ENCODE results near the gene ADO. TPM values are rescaled to one million over a fixed set of nuclear protein-coding genes. Genes with fewer than 3 reads are reported as not detected.

ADO gene
- total and polyA plus RNA-seq, 2 donors (not counting 3 experiments of a cell fraction or from before 2014, with no cell fraction given) = 6.5 to 14.5 TPM

- no TSS peak for BruUV-seq (replicated peaks)
- dilution Hi-C loops (cut with MboI; ENCODE audit: extremely low pct_ligation_motif_present, low sequenced_read_pairs) = no loop called here
- no peak overlapping the region for H3K9ac ChIP-seq (replicated peaks; ENCODE audit: extremely low read depth, insufficient read depth, low read length)
Measured at GRCh38 chr10:62815381-62816075, 11.0 kb downstream of the ADO start.

DNA sequence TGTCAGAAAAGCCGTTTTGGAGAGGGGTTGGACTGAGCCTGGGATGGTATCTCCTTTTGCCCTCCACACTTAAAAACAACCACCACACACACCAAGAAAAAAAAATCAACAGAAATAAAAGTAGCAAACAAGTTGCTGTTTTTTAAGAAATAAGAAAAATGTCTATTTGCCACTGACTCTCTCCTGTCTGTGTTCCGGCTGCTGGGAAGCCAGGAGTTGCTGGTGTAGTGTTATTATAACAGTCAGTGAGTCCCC is 11.5 kb downstream of the ADO start:
- Histone ChIP-seq H3K36me3 (ENCODE audit: control insufficient read depth in 2 of 2, extremely low read depth in 1 of 2, insufficient read depth in 2 of 2, low read length in 2 of 2) (no peaks in the 10 kb centered on the region), H3K79me2 (ENCODE audit: control insufficient read depth, insufficient read depth, low read length) (no peaks in the 10 kb centered on the region), H3K9me3 (replicated peaks; ENCODE audit: control insufficient read depth, insufficient read depth, low read length) (no peaks in the 10 kb centered on the region), H3K4me1 (ENCODE audit: control insufficient read depth, extremely low read depth, insufficient read depth, low read length) (peaks cover 24% of the 10 kb centered on the region), H3K9ac (replicated peaks; ENCODE audit: extremely low read depth, insufficient read depth, low read length) (no peak overlapping the region), H2AFZ (ENCODE audit: low read depth, low read length) (no peak overlapping the region), H3K9me1 (replicated peaks; ENCODE audit: control insufficient read depth, extremely low read depth, insufficient read depth, low read length) (no peaks in the 10 kb centered on the region), H3K4me3 (replicated peaks in 1 of 3; ENCODE audit: insufficient read depth in 1 of 3, low read depth in 1 of 3, low read length in 3 of 3) (peak overlapping the region; percentile 45 to 91 (median 51)), H4K20me1 (replicated peaks; ENCODE audit: control insufficient read depth, extremely low read depth, insufficient read depth, low read length) (no peaks in the 10 kb centered on the region), H3K27me3 (ENCODE audit: control insufficient read depth in 2 of 2, insufficient read depth in 2 of 2, low read length in 2 of 2) (peaks cover 47 to 55% of the 10 kb centered on the region in 2 experiments), H3K27ac (ENCODE audit: insufficient read depth, low read depth, low read length) (no peak overlapping the region), H3K4me2 (ENCODE audit: insufficient read depth, low read length) (peak overlapping the region; percentile 97)
- intact Hi-C loops (cut with micrococcal nuclease) (loop anchor here (1.0 to 5.0 kb wide), 9 partner anchors 12 to 1999 kb away; partner anchors contain the start of genes ADO, NRBF2, RHOBTB1 and RTKN2), dilution Hi-C loops (cut with MboI; ENCODE audit: extremely low pct_ligation_motif_present, low sequenced_read_pairs) (no loop called here)
- CTCF ChIA-PET = interaction anchor here (1.1 to 9.9 kb wide), 6 partner anchors 8 to 342 kb away, joined by 3 to 232 read pairs (median 11); partner anchors contain the start of gene ADO
- FAIRE-seq (no peak), DNase-seq (ENCODE audit: low read depth, low spot score) (no peak)
- TF ChIP-seq, protein P1, sequence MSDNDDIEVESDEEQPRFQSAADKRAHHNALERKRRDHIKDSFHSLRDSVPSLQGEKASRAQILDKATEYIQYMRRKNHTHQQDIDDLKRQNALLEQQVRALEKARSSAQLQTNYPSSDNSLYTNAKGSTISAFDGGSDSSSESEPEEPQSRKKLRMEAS (IDR thresholded peaks at IDR 0.05; ENCODE audit: insufficient read depth, insufficient read length) = no peak
- TF ChIP-seq FOS (IDR thresholded peaks at IDR 0.05; ENCODE audit: borderline replicate concordance, insufficient read depth, low read length) = no peak
- TF ChIP-seq EZH2 (IDR thresholded peaks at IDR 0.05; ENCODE audit: borderline replicate concordance, low read depth, low read length, severe bottlenecking) = no peak
- no peak for TF ChIP-seq POLR2AphosphoS5 (IDR thresholded peaks at IDR 0.05; ENCODE audit: insufficient read depth, low read depth, low read length)
- no peak for TF ChIP-seq JUN (IDR thresholded peaks at IDR 0.05; ENCODE audit: borderline replicate concordance, insufficient read depth, insufficient read length, low read depth)
- no peak for TF ChIP-seq GATA2 (IDR thresholded peaks at IDR 0.05; ENCODE audit: insufficient read depth, insufficient read length, low read depth, low read length)
- TF ChIP-seq MYC (IDR thresholded peaks at IDR 0.05; ENCODE audit: low read depth, low read length) = no peak
- TF ChIP-seq POLR2A (IDR thresholded peaks at IDR 0.05; ENCODE audit: low read depth, low read length) = no peak
- TF ChIP-seq, protein P2, sequence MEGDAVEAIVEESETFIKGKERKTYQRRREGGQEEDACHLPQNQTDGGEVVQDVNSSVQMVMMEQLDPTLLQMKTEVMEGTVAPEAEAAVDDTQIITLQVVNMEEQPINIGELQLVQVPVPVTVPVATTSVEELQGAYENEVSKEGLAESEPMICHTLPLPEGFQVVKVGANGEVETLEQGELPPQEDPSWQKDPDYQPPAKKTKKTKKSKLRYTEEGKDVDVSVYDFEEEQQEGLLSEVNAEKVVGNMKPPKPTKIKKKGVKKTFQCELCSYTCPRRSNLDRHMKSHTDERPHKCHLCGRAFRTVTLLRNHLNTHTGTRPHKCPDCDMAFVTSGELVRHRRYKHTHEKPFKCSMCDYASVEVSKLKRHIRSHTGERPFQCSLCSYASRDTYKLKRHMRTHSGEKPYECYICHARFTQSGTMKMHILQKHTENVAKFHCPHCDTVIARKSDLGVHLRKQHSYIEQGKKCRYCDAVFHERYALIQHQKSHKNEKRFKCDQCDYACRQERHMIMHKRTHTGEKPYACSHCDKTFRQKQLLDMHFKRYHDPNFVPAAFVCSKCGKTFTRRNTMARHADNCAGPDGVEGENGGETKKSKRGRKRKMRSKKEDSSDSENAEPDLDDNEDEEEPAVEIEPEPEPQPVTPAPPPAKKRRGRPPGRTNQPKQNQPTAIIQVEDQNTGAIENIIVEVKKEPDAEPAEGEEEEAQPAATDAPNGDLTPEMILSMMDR (IDR thresholded peaks at IDR 0.05; ENCODE audit: extremely low read depth in 1 of 2, insufficient read depth in 1 of 2, low read depth in 1 of 2, low read length in 2 of 2) = no peak
- TSS peak; percentile 78 for BruUV-seq (replicated peaks)
- POLR2A ChIA-PET = no interaction called here

More at GRCh38 chr10:62815381-62816075, 11.0 kb downstream of the ADO start:
- no peaks in the 10 kb centered on the region for H3K9me1 ChIP-seq (replicated peaks; ENCODE audit: control insufficient read depth, extremely low read depth, insufficient read depth, low read length)
- H3K4me3 ChIP-seq (replicated peaks in 1 of 3; ENCODE audit: insufficient read depth in 1 of 3, low read depth in 1 of 3, low read length in 3 of 3) = peak overlapping the region in 2 of 3 experiments; percentile 6 to 91
- intact Hi-C loops (cut with micrococcal nuclease) = loop anchor here (1.0 to 5.0 kb wide), 9 partner anchors 11 to 1998 kb away; partner anchors contain the start of genes ADO, NRBF2, RHOBTB1 and RTKN2
- no peak overlapping the region for H3K27ac ChIP-seq (ENCODE audit: insufficient read depth, low read depth, low read length)
- no peaks in the 10 kb centered on the region for H3K79me2 ChIP-seq (ENCODE audit: control insufficient read depth, insufficient read depth, low read length)
- ChIA-PET CTCF (interaction anchor here (0.6 to 9.9 kb wide), 6 partner anchors 8 to 222 kb away, joined by 3 to 232 read pairs (median 6); partner anchors contain the start of gene ADO), POLR2A (no interaction called here)
- no peaks in the 10 kb centered on the region for H3K9me3 ChIP-seq (replicated peaks; ENCODE audit: control insufficient read depth, insufficient read depth, low read length)
- TF ChIP-seq GATA2 (IDR thresholded peaks at IDR 0.05; ENCODE audit: insufficient read depth, insufficient read length, low read depth, low read length) (no peak), EZH2 (IDR thresholded peaks at IDR 0.05; ENCODE audit: borderline replicate concordance, low read depth, low read length, severe bottlenecking) (peak; percentile 91), POLR2A (IDR thresholded peaks at IDR 0.05; ENCODE audit: low read depth, low read length) (no peak)
- DNase-seq (ENCODE audit: low read depth, low spot score) (peak; percentile 15), FAIRE-seq (no peak)
- H4K20me1 ChIP-seq (replicated peaks; ENCODE audit: control insufficient read depth, extremely low read depth, insufficient read depth, low read length) = no peaks in the 10 kb centered on the region
- H3K4me2 ChIP-seq (ENCODE audit: insufficient read depth, low read length) = peak overlapping the region; percentile 97
- H2AFZ ChIP-seq (ENCODE audit: low read depth, low read length) = no peak overlapping the region
- peaks cover 42 to 50% of the 10 kb centered on the region in 2 experiments for H3K27me3 ChIP-seq (ENCODE audit: control insufficient read depth in 2 of 2, insufficient read depth in 2 of 2, low read length in 2 of 2)
- no peaks in the 10 kb centered on the region for H3K36me3 ChIP-seq (ENCODE audit: control insufficient read depth in 2 of 2, extremely low read depth in 1 of 2, insufficient read depth in 2 of 2, low read length in 2 of 2)
- peaks cover 24% of the 10 kb centered on the region for H3K4me1 ChIP-seq (ENCODE audit: control insufficient read depth, extremely low read depth, insufficient read depth, low read length)
